Limb (tissue), 2 donors: ENCODE measurements around the gene C1R.

Experiments
- DNase-seq, 2 donors: peaks; one replicate each; pipeline ENCODE4 v3.0.0-alpha.2; 2016; ENCODE audit errors: extremely low spot score in 2 of 2

C1R gene

DNA sequence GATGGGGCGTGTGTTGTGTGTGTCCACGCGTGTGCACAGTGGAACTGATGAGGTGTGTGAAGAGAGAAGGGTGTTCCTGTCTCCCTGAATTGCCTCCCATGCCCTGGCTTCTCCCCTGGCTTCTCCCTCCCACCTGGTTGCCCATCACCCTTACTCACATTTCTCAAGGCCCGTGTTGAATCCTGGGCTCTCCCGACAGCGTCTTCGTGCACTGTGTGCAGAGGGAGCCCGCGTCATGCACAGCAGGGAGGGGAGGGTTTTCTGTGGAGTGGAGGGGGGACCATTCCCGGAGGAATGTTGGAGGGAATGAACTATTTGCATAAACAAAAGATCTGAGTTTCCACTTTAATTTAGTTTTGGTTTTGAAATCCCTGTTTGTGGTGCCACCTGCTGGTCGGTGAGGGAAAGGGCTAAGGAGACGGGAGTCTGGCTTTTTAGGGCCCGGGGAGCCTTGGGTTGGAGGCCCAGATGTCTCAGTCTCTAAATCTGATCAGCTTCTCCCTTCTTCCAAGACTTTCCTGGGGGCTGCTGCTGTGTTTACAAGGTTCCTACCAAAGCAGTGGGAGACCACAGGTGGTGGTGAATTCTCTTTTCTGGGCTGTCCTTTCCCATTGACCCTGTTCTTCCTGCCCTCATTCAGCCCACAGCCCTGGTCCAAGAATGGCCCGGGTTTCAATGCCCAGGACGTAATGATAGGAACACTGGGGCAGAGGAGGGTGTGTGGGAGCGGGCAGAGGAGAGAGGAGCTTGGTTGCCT, at the start of gene C1R:
TSS of gene C1R (minus strand) at position 217 of the 757 bp plus-strand sequence. CDS start at position 160, 57 bp downstream.
- peak; percentile 80 to 82 for DNase-seq

GRCh38 chr12:7141351-7142005, 49.2 kb upstream of the C1R start:
- no peak for DNase-seq

DNA sequence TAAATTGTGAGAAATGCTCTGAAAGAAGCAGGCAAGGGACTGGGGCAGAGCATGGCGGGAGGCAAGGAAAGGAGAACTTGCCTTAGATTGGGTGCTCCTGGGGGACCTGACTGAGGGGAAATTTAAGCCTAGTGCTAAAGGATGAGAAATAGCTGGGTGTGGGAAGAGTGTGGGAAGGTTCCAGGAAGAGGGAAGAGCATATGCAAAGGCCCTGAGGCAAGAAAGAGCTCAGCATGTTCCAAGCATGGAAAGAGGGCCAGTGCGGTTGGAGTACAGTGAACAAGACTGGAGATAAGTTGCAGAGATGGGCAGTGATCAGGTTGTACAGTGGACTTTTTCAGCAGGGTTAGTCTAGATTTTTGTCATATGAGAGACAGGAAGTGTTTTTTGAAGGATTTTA, 47.0 kb upstream of the C1R start:
- DNase-seq = no peak

- no peak for DNase-seq
Observed at GRCh38 chr12:7137908-7138307, 45.7 kb upstream of the C1R start.

- no peak for DNase-seq
Observed at GRCh38 chr12:7136676-7137075, 44.4 kb upstream of the C1R start.

GRCh38 chr12:7136071-7136470, 43.8 kb upstream of the C1R start:
- no peak for DNase-seq

DNA sequence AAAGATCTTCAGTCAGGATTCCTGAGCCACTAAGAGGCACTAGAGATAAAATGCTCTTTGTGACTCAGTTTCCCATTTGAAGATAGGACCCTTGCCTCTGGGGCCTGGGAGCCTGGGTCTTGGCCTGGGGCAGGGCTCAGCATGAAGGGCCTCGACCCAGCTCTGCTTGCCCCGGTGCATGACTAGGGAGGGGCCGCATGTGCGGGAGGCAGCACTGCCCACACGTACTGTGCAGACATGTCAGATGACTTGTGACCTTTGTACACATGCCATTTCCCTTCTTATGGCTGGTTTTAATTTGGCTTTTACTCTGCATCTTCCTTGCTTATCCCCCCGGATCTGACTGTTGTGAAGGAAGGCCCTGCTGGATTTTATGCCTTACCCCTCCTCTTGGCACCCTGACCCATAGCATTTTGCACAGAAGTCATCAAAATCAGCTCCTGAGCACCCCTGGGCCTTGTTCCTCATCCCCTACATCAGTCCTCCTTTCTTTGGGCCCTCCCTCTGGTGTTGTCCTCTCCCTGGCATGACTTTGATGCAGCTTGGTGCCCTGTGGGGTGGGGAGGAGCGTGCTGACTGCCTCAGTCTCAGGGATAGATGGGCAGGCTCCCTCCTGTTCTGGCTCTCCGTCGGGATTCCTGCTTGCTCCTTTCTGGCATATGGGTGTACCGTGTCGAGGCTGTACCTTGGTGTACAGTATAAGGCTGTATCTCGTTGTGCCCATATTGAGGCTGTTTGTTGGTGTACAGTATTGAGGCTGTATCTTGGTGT, 42.3 kb upstream of the C1R start:
- DNase-seq = no peak

- DNase-seq = no peak
Observed at GRCh38 chr12:7131502-7131866, 39.2 kb upstream of the C1R start.

GRCh38 chr12:7130701-7131501, 38.7 kb upstream of the C1R start:
- peak; percentile 9 to 70 for DNase-seq

DNA sequence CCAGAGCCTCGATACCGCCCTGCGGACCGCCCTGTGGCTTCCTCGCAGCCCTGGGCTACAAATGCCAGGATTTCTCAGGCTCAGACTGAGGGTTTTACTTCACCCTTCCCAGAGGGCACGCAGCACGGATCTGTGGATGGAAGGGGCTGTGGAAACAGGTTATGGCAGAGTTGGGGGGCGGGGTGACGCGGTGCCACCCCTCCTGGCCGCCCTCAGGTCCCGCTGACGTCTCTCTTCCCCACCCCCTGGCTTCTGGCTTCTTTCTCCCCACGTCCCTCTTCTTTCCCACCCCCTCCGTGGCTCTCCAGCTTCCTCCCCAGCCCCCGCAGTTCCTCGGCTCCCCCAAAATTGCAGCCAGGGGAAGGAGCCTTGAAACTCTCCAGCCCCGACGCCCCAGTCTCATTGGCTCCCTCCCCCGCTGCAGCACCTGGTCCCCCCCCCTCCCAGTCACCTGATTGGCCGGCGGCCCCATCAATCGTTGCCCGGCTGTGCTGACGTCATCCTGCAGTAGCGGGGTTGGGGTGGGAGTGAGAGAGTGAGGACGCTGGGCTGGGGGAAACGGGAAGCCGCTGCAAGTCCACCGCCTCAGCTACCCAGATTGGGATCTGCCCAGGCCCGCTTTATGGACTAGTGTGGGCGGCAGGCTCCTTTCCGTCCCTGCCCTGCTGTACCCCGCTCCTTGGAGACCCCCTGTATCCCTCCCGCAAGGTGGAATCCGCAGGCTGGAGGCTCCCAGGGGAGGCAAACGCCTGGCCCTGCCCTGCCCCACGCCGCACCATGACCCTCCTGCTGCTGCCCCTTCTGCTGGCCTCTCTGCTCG, 37.8 kb upstream of the C1R start, which contains the start of gene CLSTN3:
TSS of gene CLSTN3 (plus strand) at position 500 of the 820 bp plus-strand sequence. CDS start at position 778, 278 bp downstream.
- peak; percentile 80 to 96 for DNase-seq

- no peak for DNase-seq
Observed at GRCh38 chr12:7129287-7129871, 37.1 kb upstream of the C1R start.

DNA sequence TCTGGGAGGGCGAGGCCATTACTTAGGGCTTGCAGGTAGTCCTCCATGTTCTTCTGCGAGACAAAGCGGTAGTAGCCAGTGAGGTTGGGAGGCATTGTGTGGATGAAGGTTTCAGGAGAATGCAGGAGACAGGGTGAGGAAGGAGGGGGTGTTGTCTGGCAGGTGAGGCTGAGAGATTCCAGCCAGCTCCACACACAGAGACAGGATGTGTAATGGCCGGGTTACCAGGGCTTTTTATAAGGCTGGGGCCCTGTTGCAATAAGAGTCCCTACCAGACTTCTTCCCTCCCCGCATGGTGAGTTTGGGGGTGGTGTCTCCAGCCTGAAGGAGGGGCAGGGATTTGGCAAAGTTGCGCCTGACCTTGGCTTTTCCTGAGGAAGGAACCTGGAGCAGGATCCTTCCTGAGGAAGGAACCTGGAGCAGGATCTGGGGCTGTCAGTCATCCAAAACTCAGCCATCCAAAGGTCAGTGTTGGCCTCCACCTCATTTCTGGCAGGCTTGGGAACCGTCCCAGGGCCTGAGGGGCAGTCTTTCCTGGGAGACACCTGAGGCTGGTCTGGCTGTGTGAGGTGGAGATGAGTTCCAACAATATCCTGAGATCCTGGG, 36.5 kb upstream of the C1R start, which contains the start of gene RBP5:
TSS of gene RBP5 (minus strand) at position 209 of the 606 bp plus-strand sequence. CDS start at position 95, 114 bp downstream.
- no peak for DNase-seq

- DNase-seq = no peak
Observed at GRCh38 chr12:7127916-7128626, 35.8 kb upstream of the C1R start.

DNA sequence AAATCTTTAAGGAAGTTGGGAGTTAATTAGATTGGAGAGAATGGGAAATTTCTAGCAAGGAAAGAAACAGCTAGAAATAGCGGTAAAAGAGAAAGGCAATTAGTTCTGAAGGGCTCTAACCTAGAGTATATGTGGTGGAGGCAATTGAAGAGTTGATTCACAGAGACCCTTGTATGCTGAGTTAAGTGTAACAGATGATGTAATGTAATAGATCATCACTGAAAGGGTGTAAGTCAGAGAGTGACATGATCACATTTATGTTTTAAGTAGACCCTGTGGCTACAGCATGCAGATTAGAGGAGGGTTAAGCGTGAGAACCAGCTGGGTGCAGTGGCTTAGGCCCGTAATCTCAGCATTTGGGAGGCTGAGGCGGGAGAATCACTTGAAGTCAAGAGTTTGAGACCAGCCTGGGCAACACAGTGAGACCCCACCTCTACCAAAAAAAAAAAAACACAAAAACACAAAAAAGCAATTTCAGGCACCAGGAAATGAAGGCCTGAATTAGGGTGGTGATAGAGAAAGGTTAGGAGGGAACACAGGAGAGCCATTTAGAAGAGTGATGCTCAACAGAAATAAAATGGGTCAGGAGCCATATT, 33.5 kb upstream of the C1R start:
- no peak for DNase-seq

GRCh38 chr12:7123806-7124522, 31.7 kb upstream of the C1R start:
- no peak for DNase-seq

- DNase-seq = no peak
Observed at GRCh38 chr12:7122811-7123769, 30.8 kb upstream of the C1R start.

GRCh38 chr12:7121324-7121723, 29.1 kb upstream of the C1R start:
- no peak for DNase-seq
